H1 (cell line): ENCODE data around the gene TRAIP. TPM values are rescaled to one million over a fixed set of nuclear protein-coding genes. Genes with fewer than 3 reads are reported as not detected.

Experiments used
- ATF2 ChIP-seq: IDR thresholded peaks from 2 replicates; pipeline ENCODE4 v1.6.1; 2012; ENCODE audit warnings: low read length, inconsistent platforms
- BCL11A ChIP-seq, 2 experiments: IDR thresholded peaks; one replicate each; pipeline ENCODE4 v1.6.1; 2011; ENCODE audit warnings: low read depth in 2 of 2, low read length in 2 of 2, mild to moderate bottlenecking in 2 of 2
- CEBPB ChIP-seq: IDR thresholded peaks from 2 replicates; pipeline ENCODE4 v1.6.1; 2012; ENCODE audit warnings: low read depth, low read length
- CHD1 ChIP-seq: IDR thresholded peaks from 2 replicates; pipeline ENCODE4 v1.6.1; 2012; ENCODE audit warnings: low read depth, low read length, improper control_type of control experiment
- EGR1 ChIP-seq: IDR thresholded peaks from 2 replicates; pipeline ENCODE4 v1.6.1; 2011; ENCODE audit warnings: low read depth, low read length, borderline replicate concordance
- GABPA ChIP-seq: IDR thresholded peaks from 2 replicates; pipeline ENCODE4 v1.6.1; 2011; ENCODE audit warnings: mild to moderate bottlenecking, low read length, moderate library complexity, borderline replicate concordance; ENCODE audit not compliant: insufficient read depth
- GTF2F1 ChIP-seq: IDR thresholded peaks from 2 replicates; pipeline ENCODE4 v1.6.1; 2012; ENCODE audit warnings: low read depth, low read length, improper control_type of control experiment, borderline replicate concordance
- KDM5A ChIP-seq: fragments of 200-600 bp; IDR thresholded peaks from 2 replicates; pipeline ENCODE4 v1.7.1; 2012; ENCODE audit warnings: mild to moderate bottlenecking, low read length, inconsistent platforms, mixed read lengths
- SP2 ChIP-seq: IDR thresholded peaks from 2 replicates; pipeline ENCODE4 v1.6.1; 2012; ENCODE audit warnings: mild to moderate bottlenecking, low read length, inconsistent platforms
- SUZ12 ChIP-seq: fragments of 200-600 bp; sonication (generic); IDR thresholded peaks from 2 replicates; pipeline ENCODE4 v1.6.1; 2012; ENCODE audit warnings: mild to moderate bottlenecking, inconsistent platforms, low read length, moderate library complexity, mixed read lengths
- TAF1 ChIP-seq: IDR thresholded peaks from 2 replicates; pipeline ENCODE4 v1.6.1; 2011; ENCODE audit warnings: mild to moderate bottlenecking, low read depth, low read length
- TCF12 ChIP-seq: IDR thresholded peaks from 2 replicates; pipeline ENCODE4 v1.6.1; 2011; ENCODE audit warnings: low read depth, mild to moderate bottlenecking, low read length
- polyA plus RNA-seq, 7 experiments: library from polyadenylated mRNA; depleted of rRNA in 3 of 7; stranded (reverse) in 5 of 7; unstranded in 2 of 7; fragments of >200 nt in 5 of 7; fragments of 200-250 nt in 2 of 7; gene quantifications; 1 replicate in 5 of 7; 2 replicates in 1 of 7; 4 replicates in 1 of 7; pipeline versions ENCODE4 v1.2.1 to v1.2.3, GENCODE V29; 2011 to 2013; ENCODE audit warnings: missing spikeins in 2 of 7, mixed read lengths in 2 of 7
- total RNA-seq: library from RNA; stranded (reverse); fragmentation: NEBNext Ultra II Directional; extraction: Animal tissue kit (Norgen Biotek cat#: 25700); gene quantifications from 2 replicates; pipeline ENCODE4 v1.2.1, GENCODE V29; 2021

The TRAIP gene
- total and polyA plus RNA-seq, 2 of the 8 experiments (the other 6 are each of a cell fraction or from before 2014, with no cell fraction given) = 27.7 to 28.1 TPM

GRCh38 chr3:49786357-49787181 is 69.8 kb downstream of the TRAIP start, which contains the start of gene IP6K1 (continued):
- no peak for TF ChIP-seq GABPA
- no peak for TF ChIP-seq TCF12
- TF ChIP-seq GTF2F1 = no peak
- no peak for TF ChIP-seq KDM5A
- no peak for TF ChIP-seq CEBPB
- TF ChIP-seq SP2 = peak; percentile 87
- TF ChIP-seq CHD1 = no peak
- no peak for TF ChIP-seq BCL11A (IDR thresholded peaks at IDR 0.05; ENCODE audit: low read depth in 2 of 2, low read length in 2 of 2)
- TF ChIP-seq EGR1 = no peak
- no peak for TF ChIP-seq ATF2
- TF ChIP-seq SUZ12 = no peak
- TF ChIP-seq TAF1 = peak; percentile 69
- TF ChIP-seq, all 59 proteins: peak for 20
